Activated CD4-positive, alpha-beta T cell treated with anti-CD3 and anti-CD28 coated beads, Interleukin-2, amount 10 ng/mL, durations not matched to agents 7 days and 5 days (primary cell): ENCODE data around the gene NOTCH1. TPM values are rescaled to one million over a fixed set of nuclear protein-coding genes. Genes with fewer than 3 reads are reported as not detected.

ENCODE experiments used
- CTCF ChIA-PET: fragments of 350-600 bp; sonication (Branson Sonifier 250); formaldehyde crosslinking; loops from one replicate; lab custom pipeline; 2021; ENCODE audit warnings: antibody characterized with exemption; lab: Charles Lee
- POLR2A ChIA-PET: fragments of 350-600 bp; sonication (Branson Sonifier 250); formaldehyde crosslinking; loops from one replicate; lab custom pipeline; 2021; ENCODE audit warnings: antibody characterized with exemption; lab: Charles Lee
- DNase-seq: peaks from one replicate; pipeline ENCODE4 v3.0.0-alpha.2; 2020
- H3K27ac Mint-ChIP-seq: one replicate; pipeline ENCODE4 v1.8.0; 2021; ENCODE audit warnings: mild to moderate bottlenecking, moderate library complexity, mixed read lengths
- H3K27me3 Mint-ChIP-seq: one replicate; pipeline ENCODE4 v1.8.0; 2021; ENCODE audit warnings: mixed read lengths
- H3K36me3 Mint-ChIP-seq: one replicate; pipeline ENCODE4 v1.8.0; 2021; ENCODE audit warnings: low read depth, mixed read lengths
- H3K4me1 Mint-ChIP-seq: one replicate; pipeline ENCODE4 v1.8.0; 2021; ENCODE audit warnings: mixed read lengths
- H3K4me3 Mint-ChIP-seq: one replicate; pipeline ENCODE4 v1.8.0; 2021; ENCODE audit warnings: mild to moderate bottlenecking, moderate library complexity, mixed read lengths
- H3K9me3 Mint-ChIP-seq: one replicate; pipeline ENCODE4 v1.8.0; 2021; ENCODE audit warnings: mixed read lengths
- total RNA-seq, 2 experiments: library from RNA; stranded (reverse); gene quantifications; one replicate each; pipeline ENCODE4 v1.2.3, GENCODE V29; 2021

The NOTCH1 gene
- total RNA-seq, 2 experiments from 2014 or later, result 73.6 to 74.4 TPM

DNA sequence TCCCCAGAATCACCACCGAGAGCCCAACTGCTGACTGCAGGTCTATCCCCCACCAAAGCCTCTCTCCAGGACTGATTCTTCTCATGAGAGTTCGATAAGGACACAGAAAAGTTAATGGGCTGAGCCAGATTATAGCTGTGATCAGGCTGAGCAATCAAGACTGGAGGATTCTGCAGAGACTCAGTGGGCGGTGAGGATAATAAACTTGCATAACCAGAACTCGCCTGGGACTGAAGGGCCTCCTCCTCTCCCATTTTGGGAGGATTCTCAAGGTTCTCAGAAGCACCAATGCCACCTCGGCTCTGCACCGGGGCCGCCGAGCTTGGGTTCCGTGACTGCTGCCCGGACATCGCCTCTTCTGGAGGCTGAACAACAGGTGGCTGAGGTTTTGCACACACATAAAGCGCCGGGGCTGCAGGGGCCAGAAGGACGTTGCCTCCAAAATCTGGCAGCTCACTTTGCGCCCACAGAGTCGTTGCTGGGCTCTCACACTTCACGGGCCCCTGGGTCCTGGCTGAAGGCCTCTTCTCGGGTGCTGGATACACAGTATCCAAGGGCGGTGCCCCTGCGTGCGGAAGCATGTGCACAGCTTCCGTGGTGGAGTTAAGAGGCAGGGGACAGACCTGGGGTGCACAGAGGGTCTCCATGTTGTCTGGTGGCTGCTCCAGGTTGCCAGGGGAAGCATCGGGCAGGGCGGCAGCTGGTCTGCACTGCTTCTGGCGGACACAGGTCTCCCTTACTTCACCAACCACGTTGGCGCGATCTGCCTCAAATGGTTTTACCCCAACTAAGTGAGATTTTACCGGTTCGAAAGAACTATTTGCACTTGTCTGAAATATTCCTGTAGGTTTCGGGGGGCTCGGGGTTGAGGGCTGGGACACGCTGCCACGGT lies 70.6 kb downstream of the NOTCH1 start:
- no peaks in the 10 kb centered on the region for H3K9me3 Mint-ChIP-seq
- no peak for DNase-seq
- H3K27me3 Mint-ChIP-seq, result no peaks in the 10 kb centered on the region
- H3K27ac Mint-ChIP-seq, result no peak overlapping the region
- ChIA-PET CTCF (no interaction called here), POLR2A (no interaction called here)
- peaks cover 42% of the 10 kb centered on the region for H3K36me3 Mint-ChIP-seq
- no peak overlapping the region for H3K4me3 Mint-ChIP-seq
- H3K4me1 Mint-ChIP-seq, result peaks cover 4% of the 10 kb centered on the region

DNA sequence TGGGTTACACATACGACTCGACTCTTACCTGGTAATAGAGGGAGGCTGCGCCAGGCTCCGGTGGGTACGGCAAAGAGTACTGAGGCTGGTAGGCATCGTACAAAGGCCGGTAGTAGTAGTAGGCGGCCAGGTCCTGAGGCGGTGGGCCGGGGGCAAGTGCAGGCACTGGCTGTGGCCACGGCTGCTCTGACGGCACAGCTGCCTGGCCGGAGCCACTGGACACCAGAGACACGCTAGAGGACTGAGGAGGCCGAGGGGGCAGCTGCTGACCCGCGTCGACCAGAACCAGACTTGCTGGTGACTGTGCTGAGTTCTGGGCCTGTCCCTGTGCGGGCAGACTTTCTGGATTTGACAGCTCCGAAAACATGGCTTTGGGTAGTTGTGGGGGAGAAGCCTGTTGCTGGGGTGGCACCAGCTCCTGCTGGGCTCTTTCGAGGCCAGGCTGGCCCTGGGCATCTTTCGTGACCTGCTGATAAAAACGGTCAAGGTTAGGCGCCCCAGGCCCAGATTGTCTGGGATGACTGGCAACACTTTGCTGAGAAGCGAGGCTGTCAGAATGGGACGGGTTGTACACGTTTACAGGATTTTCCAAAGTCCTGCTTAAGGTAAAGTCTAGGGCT lies 71.7 kb downstream of the NOTCH1 start:
- no peak overlapping the region for H3K27ac Mint-ChIP-seq
- no peaks in the 10 kb centered on the region for H3K27me3 Mint-ChIP-seq
- CTCF ChIA-PET, result no interaction called here

DNA sequence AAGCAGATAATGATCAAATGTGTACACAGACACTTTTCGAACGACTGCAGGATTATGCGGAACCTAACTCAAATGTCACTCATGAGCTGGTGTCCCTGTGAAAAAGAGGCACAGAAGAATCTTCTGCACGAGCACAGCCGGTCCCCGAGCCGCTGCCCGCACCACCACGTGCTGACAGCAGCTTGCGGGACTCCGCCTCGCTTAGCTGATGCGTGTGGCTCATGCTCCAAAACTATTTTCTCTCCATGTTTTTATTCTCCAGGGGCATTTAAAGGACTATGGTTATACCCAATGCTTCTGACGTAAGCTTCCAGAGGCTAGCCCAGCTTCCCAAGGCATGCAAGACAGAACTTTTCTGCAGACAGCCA lies 72.5 kb downstream of the NOTCH1 start:
- CTCF ChIA-PET, result no interaction called here
- POLR2A ChIA-PET, result no interaction called here
- no peaks in the 10 kb centered on the region for H3K9me3 Mint-ChIP-seq
- no peaks in the 10 kb centered on the region for H3K27me3 Mint-ChIP-seq
- H3K4me1 Mint-ChIP-seq, result no peaks in the 10 kb centered on the region
- H3K27ac Mint-ChIP-seq, result no peak overlapping the region
- H3K36me3 Mint-ChIP-seq, result peaks cover 40% of the 10 kb centered on the region
- DNase-seq, result no peak
- H3K4me3 Mint-ChIP-seq, result no peak overlapping the region

More for the DNA sequence above, 71.7 kb downstream of the NOTCH1 start:
- no peak overlapping the region for H3K4me3 Mint-ChIP-seq
- no peaks in the 10 kb centered on the region for H3K9me3 Mint-ChIP-seq
- POLR2A ChIA-PET, result no interaction called here
- peaks cover 40% of the 10 kb centered on the region for H3K36me3 Mint-ChIP-seq
- no peaks in the 10 kb centered on the region for H3K4me1 Mint-ChIP-seq
- DNase-seq, result no peak

GRCh38 chr9:136472640-136473353 lies 73.1 kb downstream of the NOTCH1 start:
- Mint-ChIP-seq H3K36me3 (peaks cover 39% of the 10 kb centered on the region), H3K27ac (no peak overlapping the region), H3K4me3 (no peak overlapping the region), H3K9me3 (no peaks in the 10 kb centered on the region), H3K4me1 (no peaks in the 10 kb centered on the region), H3K27me3 (no peaks in the 10 kb centered on the region)
- DNase-seq, result no peak
- ChIA-PET CTCF (interaction anchor here (1.0 to 1.1 kb wide), 2 partner anchors 15 to 23 kb away, joined by 3 read pairs; no protein-coding TSS in a partner anchor), POLR2A (no interaction called here)

- Mint-ChIP-seq H3K4me3 (no peak overlapping the region), H3K27me3 (no peaks in the 10 kb centered on the region), H3K27ac (no peak overlapping the region), H3K9me3 (no peaks in the 10 kb centered on the region), H3K4me1 (no peaks in the 10 kb centered on the region), H3K36me3 (peaks cover 33% of the 10 kb centered on the region)
- ChIA-PET CTCF (interaction anchor here (1.0 to 1.2 kb wide), 3 partner anchors 14 to 33 kb away, joined by 3 read pairs; no protein-coding TSS in a partner anchor), POLR2A (no interaction called here)
- no peak for DNase-seq
Observed at GRCh38 chr9:136471802-136472487, 73.9 kb downstream of the NOTCH1 start.

DNA sequence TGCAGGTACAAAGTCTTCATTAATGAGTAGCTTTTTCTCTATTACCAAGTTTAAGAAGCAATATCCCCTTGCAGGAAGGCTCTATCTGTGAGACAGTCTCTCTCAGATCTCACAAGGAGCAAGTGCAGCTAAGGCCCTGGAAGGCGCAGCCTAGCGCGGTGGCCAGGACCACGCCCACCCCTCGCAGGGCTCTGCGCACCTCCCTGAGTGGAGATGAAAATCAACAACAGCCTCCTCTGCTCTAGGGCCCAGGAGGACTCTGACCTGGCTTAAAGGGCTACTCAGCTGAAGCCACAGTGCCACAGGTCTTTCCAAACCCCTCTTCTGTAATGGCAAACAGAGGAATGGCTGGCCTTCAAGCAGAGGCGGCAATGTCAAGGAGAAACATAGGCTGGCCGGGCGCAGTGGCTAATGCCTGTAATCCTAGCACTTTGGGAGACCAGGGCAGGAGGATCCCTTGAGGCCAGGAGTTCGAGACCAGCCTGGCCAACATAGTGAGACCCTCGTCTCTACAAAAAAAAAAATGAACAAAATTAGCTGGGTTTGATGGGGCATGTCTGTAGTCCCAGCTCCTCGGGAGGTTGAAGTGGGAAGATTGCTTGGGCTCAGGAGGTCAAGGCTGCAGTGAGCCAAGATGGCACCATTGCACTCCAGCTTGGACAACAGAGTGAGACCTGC lies 74.9 kb downstream of the NOTCH1 start:
- Mint-ChIP-seq H3K27me3 (no peaks in the 10 kb centered on the region), H3K36me3 (peaks cover 36% of the 10 kb centered on the region), H3K9me3 (no peaks in the 10 kb centered on the region), H3K4me3 (no peak overlapping the region), H3K4me1 (no peaks in the 10 kb centered on the region), H3K27ac (no peak overlapping the region)
- ChIA-PET POLR2A (no interaction called here), CTCF (interaction anchor here (1.2 to 1.4 kb wide), 3 partner anchors 10 to 32 kb away, joined by 3 to 5 read pairs (median 3); no protein-coding TSS in a partner anchor)
- DNase-seq, result no peak

DNA sequence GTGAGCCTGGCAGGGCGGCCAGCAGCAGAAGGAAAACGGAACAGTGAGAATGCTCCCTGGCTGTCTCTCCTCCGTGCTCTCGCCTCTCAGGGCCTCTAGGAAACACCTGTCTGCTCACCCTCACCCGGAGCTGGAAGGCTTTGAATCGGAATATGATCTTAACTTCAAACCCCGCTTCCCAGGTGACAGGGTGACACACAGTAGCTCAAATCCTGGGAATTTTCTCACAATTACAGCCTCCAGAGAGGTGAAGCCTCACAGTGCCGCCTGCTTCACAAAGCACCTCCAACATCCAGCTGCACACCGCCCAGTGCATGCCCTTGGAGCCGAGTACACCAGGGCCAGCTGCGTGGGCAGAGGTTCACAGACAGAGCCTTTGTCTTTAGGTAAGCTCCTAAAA lies 75.5 kb downstream of the NOTCH1 start:
- Mint-ChIP-seq H3K4me3 (no peak overlapping the region), H3K27ac (no peak overlapping the region), H3K27me3 (no peaks in the 10 kb centered on the region), H3K9me3 (no peaks in the 10 kb centered on the region), H3K36me3 (peaks cover 33% of the 10 kb centered on the region), H3K4me1 (no peaks in the 10 kb centered on the region)
- no peak for DNase-seq
- ChIA-PET CTCF (interaction anchor here (1.2 to 1.4 kb wide), 4 partner anchors 10 to 32 kb away, joined by 3 to 5 read pairs (median 3); no protein-coding TSS in a partner anchor), POLR2A (no interaction called here)

GRCh38 chr9:136467766-136468165 lies 78.1 kb downstream of the NOTCH1 start:
- no peak overlapping the region for H3K27ac Mint-ChIP-seq
- H3K4me3 Mint-ChIP-seq, result no peak overlapping the region
- ChIA-PET CTCF (no interaction called here), POLR2A (no interaction called here)
- no peaks in the 10 kb centered on the region for H3K27me3 Mint-ChIP-seq
- H3K36me3 Mint-ChIP-seq, result peaks cover 32% of the 10 kb centered on the region
- no peaks in the 10 kb centered on the region for H3K4me1 Mint-ChIP-seq
- H3K9me3 Mint-ChIP-seq, result no peaks in the 10 kb centered on the region
- no peak for DNase-seq

GRCh38 chr9:136466155-136466541 lies 79.7 kb downstream of the NOTCH1 start:
- H3K4me1 Mint-ChIP-seq, result no peaks in the 10 kb centered on the region
- H3K4me3 Mint-ChIP-seq, result no peak overlapping the region
- POLR2A ChIA-PET, result no interaction called here
- no peak for DNase-seq
- H3K36me3 Mint-ChIP-seq, result peaks cover 36% of the 10 kb centered on the region
- CTCF ChIA-PET, result no interaction called here
- H3K27ac Mint-ChIP-seq, result no peak overlapping the region
- no peaks in the 10 kb centered on the region for H3K9me3 Mint-ChIP-seq
- no peaks in the 10 kb centered on the region for H3K27me3 Mint-ChIP-seq

GRCh38 chr9:136465500-136466154 lies 80.2 kb downstream of the NOTCH1 start:
- ChIA-PET CTCF (interaction anchor here (1.3 kb wide), 1 partner anchor 18 kb away, joined by 4 read pairs; no protein-coding TSS in a partner anchor), POLR2A (no interaction called here)
- H3K36me3 Mint-ChIP-seq, result peaks cover 36% of the 10 kb centered on the region
- no peak overlapping the region for H3K27ac Mint-ChIP-seq
- H3K4me3 Mint-ChIP-seq, result no peak overlapping the region
- no peaks in the 10 kb centered on the region for H3K4me1 Mint-ChIP-seq
- no peaks in the 10 kb centered on the region for H3K9me3 Mint-ChIP-seq
- H3K27me3 Mint-ChIP-seq, result no peaks in the 10 kb centered on the region
- no peak for DNase-seq

GRCh38 chr9:136464241-136464640 lies 81.6 kb downstream of the NOTCH1 start:
- DNase-seq, result no peak
- ChIA-PET CTCF (interaction anchor here (1.3 kb wide), 1 partner anchor 20 kb away, joined by 4 read pairs; no protein-coding TSS in a partner anchor), POLR2A (no interaction called here)
- Mint-ChIP-seq H3K27ac (no peak overlapping the region), H3K4me3 (no peak overlapping the region), H3K9me3 (no peaks in the 10 kb centered on the region), H3K4me1 (no peaks in the 10 kb centered on the region), H3K36me3 (peaks cover 40% of the 10 kb centered on the region), H3K27me3 (no peaks in the 10 kb centered on the region)
